ENCODE measurements around the gene ATP8A1. TPM values are rescaled to one million over a fixed set of nuclear protein-coding genes. Genes with fewer than 3 reads are reported as not detected.

Gene ATP8A1
- total RNA-seq, 1 experiment from 2014 or later = 14.3 TPM

- H3K4me1 Mint-ChIP-seq = peaks cover 52% of the 10 kb centered on the region
- H3K9me3 Mint-ChIP-seq = peaks cover 26% of the 10 kb centered on the region
- ChIA-PET POLR2A (no interaction called here), CTCF (interaction anchor here (1.0 kb wide), 1 partner anchor 113 kb away, joined by 5 read pairs; no protein-coding TSS in a partner anchor)
- no peak overlapping the region for H3K27ac Mint-ChIP-seq
- H3K27me3 Mint-ChIP-seq (ENCODE audit: low read depth) = peaks cover 2% of the 10 kb centered on the region; the same call in 1 of the 2 replicates
- DNase-seq (ENCODE audit: low spot score) = no peak
- ATAC-seq = no peak
- peaks cover 23% of the 10 kb centered on the region for H3K36me3 Mint-ChIP-seq
- TF ChIP-seq NFATC4 (CRISPR knock-in tag; IDR thresholded peaks at IDR 0.05) = no peak
- no peak for TF ChIP-seq ATF6 (CRISPR knock-in tag; IDR thresholded peaks at IDR 0.05)
- TF ChIP-seq ZNF232 (CRISPR knock-in tag; IDR thresholded peaks at IDR 0.05) = no peak
- TF ChIP-seq KAT7 (CRISPR knock-in tag; IDR thresholded peaks at IDR 0.05; ENCODE audit: borderline replicate concordance) = no peak
- no peak for TF ChIP-seq ESRRA (CRISPR knock-in tag; IDR thresholded peaks at IDR 0.05; ENCODE audit: borderline replicate concordance)
- no peak for TF ChIP-seq ERG (CRISPR knock-in tag; IDR thresholded peaks at IDR 0.05)
- H3K4me3 Mint-ChIP-seq = peak overlapping the region; percentile 86
These were observed 1.7 kb downstream of the ATP8A1 start for GRCh38 chr4:42655269-42655637.

- POLR2A ChIA-PET = no interaction called here
- Mint-ChIP-seq H3K4me3 (peak overlapping the region; percentile 86), H3K36me3 (peaks cover 23% of the 10 kb centered on the region), H3K27ac (no peak overlapping the region), H3K4me1 (peaks cover 52% of the 10 kb centered on the region), H3K27me3 (ENCODE audit: low read depth) (no peaks in the 10 kb centered on the region), H3K9me3 (peaks cover 26% of the 10 kb centered on the region)
- no peak for ATAC-seq
- DNase-seq (ENCODE audit: low spot score) = no peak
- CTCF ChIA-PET = no interaction called here
- TF ChIP-seq TP53 (CRISPR knock-in tag; IDR thresholded peaks at IDR 0.05) (no peak), ZNF532 (CRISPR knock-in tag; IDR thresholded peaks at IDR 0.05; ENCODE audit: borderline replicate concordance) (no peak), FOXK1 (CRISPR knock-in tag; IDR thresholded peaks at IDR 0.05) (no peak), ATF6 (CRISPR knock-in tag; IDR thresholded peaks at IDR 0.05) (no peak), ESRRA (CRISPR knock-in tag; IDR thresholded peaks at IDR 0.05; ENCODE audit: borderline replicate concordance) (no peak), USF1 (CRISPR knock-in tag; IDR thresholded peaks at IDR 0.05) (no peak), E2F5 (CRISPR knock-in tag; IDR thresholded peaks at IDR 0.05) (no peak), ZMAT4 (CRISPR knock-in tag; IDR thresholded peaks at IDR 0.05) (no peak), ARID4B (CRISPR knock-in tag; IDR thresholded peaks at IDR 0.05; ENCODE audit: borderline replicate concordance) (no peak), SMAD3 (CRISPR knock-in tag; IDR thresholded peaks at IDR 0.05; ENCODE audit: borderline replicate concordance) (no peak), ATF3 (CRISPR knock-in tag; conservative IDR thresholded peaks at IDR 0.05) (no peak), MAX (CRISPR knock-in tag; IDR thresholded peaks at IDR 0.05) (no peak)
These were observed 2.2 kb downstream of the ATP8A1 start for GRCh38 chr4:42654631-42655268.
